Left ventricle myocardium inferior (tissue), 1 donor: ENCODE measurements around the gene THSD7A. TPM values are rescaled to one million over a fixed set of nuclear protein-coding genes. Genes with fewer than 3 reads are reported as not detected.

Experiments used
- DNase-seq: peaks from one replicate; pipeline ENCODE4 v3.0.0-alpha.2; 2020
- H3K27ac ChIP-seq: fragments of 200-600 bp; replicated peaks from 2 replicates; pipeline ENCODE4 v1.8.0; 2021
- H3K27me3 ChIP-seq: fragments of 200-600 bp; 2 replicates; pipeline ENCODE4 v1.8.0; 2021; ENCODE audit warnings: low read depth
- H3K36me3 ChIP-seq: fragments of 200-600 bp; 2 replicates; pipeline ENCODE4 v1.8.0; 2021
- H3K4me1 ChIP-seq: fragments of 200-600 bp; 2 replicates; pipeline ENCODE4 v1.8.0; 2021
- H3K4me3 ChIP-seq: fragments of 200-600 bp; 2 replicates; pipeline ENCODE4 v1.8.0; 2021; ENCODE audit warnings: mild to moderate bottlenecking, moderate library complexity
- H3K9me3 ChIP-seq: fragments of 200-600 bp; replicated peaks from 2 replicates; pipeline ENCODE4 v1.8.0; 2021
- intact Hi-C: fragments of 100-400 bp; cut with micrococcal nuclease; formaldehyde crosslinking; loops from one replicate; pipeline ENCODE4 v1.11.0; 2022
- total RNA-seq: library from RNA; stranded (reverse); fragmentation: NEBNext Ultra II Directional; extraction: Animal tissue kit (Norgen Biotek cat#: 25700); gene quantifications from one replicate; pipeline ENCODE4 v1.2.1, GENCODE V29; 2021
- TF ChIP-seq, protein P1 (sequence below): fragments of 200-600 bp; IDR thresholded peaks from 2 replicates; pipeline ENCODE4 v1.8.0; 2021; ENCODE audit warnings: antibody characterized with exemption, mild to moderate bottlenecking, borderline replicate concordance
- donor health status: DM: no; HTN: yes; CAD: no; lungs with severe emphysema.

Gene THSD7A
- total RNA-seq, 1 donor from 2014 or later = 1.6 TPM

GRCh38 chr7:11513460-11513859 is 318.5 kb downstream of the THSD7A start:
- no peak for DNase-seq
- Histone ChIP-seq H3K36me3 (no peaks in the 10 kb centered on the region), H3K4me1 (no peaks in the 10 kb centered on the region), H3K27ac (no peak overlapping the region), H3K4me3 (no peak overlapping the region), H3K27me3 (no peaks in the 10 kb centered on the region), H3K9me3 (peaks cover 4% of the 10 kb centered on the region)
- TF ChIP-seq, protein P1, sequence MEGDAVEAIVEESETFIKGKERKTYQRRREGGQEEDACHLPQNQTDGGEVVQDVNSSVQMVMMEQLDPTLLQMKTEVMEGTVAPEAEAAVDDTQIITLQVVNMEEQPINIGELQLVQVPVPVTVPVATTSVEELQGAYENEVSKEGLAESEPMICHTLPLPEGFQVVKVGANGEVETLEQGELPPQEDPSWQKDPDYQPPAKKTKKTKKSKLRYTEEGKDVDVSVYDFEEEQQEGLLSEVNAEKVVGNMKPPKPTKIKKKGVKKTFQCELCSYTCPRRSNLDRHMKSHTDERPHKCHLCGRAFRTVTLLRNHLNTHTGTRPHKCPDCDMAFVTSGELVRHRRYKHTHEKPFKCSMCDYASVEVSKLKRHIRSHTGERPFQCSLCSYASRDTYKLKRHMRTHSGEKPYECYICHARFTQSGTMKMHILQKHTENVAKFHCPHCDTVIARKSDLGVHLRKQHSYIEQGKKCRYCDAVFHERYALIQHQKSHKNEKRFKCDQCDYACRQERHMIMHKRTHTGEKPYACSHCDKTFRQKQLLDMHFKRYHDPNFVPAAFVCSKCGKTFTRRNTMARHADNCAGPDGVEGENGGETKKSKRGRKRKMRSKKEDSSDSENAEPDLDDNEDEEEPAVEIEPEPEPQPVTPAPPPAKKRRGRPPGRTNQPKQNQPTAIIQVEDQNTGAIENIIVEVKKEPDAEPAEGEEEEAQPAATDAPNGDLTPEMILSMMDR = no peak
- intact Hi-C loops = no loop called here

- H3K9me3 ChIP-seq = peaks cover 21% of the 10 kb centered on the region
- intact Hi-C loops = no loop called here
- no peaks in the 10 kb centered on the region for H3K27me3 ChIP-seq
- H3K4me1 ChIP-seq = no peaks in the 10 kb centered on the region
- DNase-seq = no peak
- no peak overlapping the region for H3K27ac ChIP-seq
- H3K4me3 ChIP-seq = no peak overlapping the region
- H3K36me3 ChIP-seq = no peaks in the 10 kb centered on the region
- TF ChIP-seq, protein P1 = no peak
Observed at GRCh38 chr7:11507929-11508328, 324.1 kb downstream of the THSD7A start.

- Histone ChIP-seq H3K27me3 (no peaks in the 10 kb centered on the region), H3K4me3 (no peak overlapping the region), H3K27ac (no peak overlapping the region), H3K9me3 (peaks cover 36% of the 10 kb centered on the region), H3K4me1 (no peaks in the 10 kb centered on the region), H3K36me3 (no peaks in the 10 kb centered on the region)
- TF ChIP-seq, protein P1 = no peak
- DNase-seq = no peak
- intact Hi-C loops = no loop called here
Observed at GRCh38 chr7:11506417-11506816, 325.6 kb downstream of the THSD7A start.

DNA sequence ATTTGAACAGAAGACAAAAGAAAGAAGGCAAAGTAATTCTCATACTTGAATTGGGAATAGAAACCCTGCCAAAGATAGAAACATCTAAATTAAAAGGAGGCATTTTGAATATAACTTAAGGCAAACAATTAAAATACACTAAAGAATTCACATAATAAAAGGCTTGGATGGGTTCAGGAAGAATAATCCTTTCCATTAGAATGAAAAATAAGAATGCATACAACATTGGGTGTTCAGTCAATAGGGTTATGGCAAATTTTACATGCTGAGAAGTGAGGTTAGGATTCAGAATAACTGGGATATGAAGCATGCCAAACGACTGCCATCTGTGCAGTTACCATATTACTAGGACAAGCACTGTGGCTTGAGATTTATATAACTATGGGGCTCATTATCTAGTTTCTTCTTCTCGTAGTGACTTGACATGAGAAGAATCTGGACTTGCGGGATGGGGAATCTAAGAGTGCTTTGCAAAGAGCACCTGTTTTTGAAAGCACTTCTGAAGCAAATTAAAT is 326.5 kb downstream of the THSD7A start:
- Histone ChIP-seq H3K4me3 (no peak overlapping the region), H3K4me1 (no peaks in the 10 kb centered on the region), H3K27me3 (no peaks in the 10 kb centered on the region), H3K27ac (no peak overlapping the region), H3K36me3 (no peaks in the 10 kb centered on the region), H3K9me3 (peaks cover 41% of the 10 kb centered on the region)
- TF ChIP-seq, protein P1 = no peak
- DNase-seq = no peak
- intact Hi-C loops = no loop called here

GRCh38 chr7:11492307-11492706 is 339.7 kb downstream of the THSD7A start:
- no peaks in the 10 kb centered on the region for H3K36me3 ChIP-seq
- no peak overlapping the region for H3K27ac ChIP-seq
- no peaks in the 10 kb centered on the region for H3K27me3 ChIP-seq
- no peaks in the 10 kb centered on the region for H3K4me1 ChIP-seq
- H3K9me3 ChIP-seq = peaks cover 3% of the 10 kb centered on the region
- TF ChIP-seq, protein P1 = no peak
- no peak for DNase-seq
- no peak overlapping the region for H3K4me3 ChIP-seq
- intact Hi-C loops = no loop called here
